Loucy (cell line): ENCODE measurements around the gene SSH3.

Experiments used
- H2AFZ ChIP-seq: fragments of 200-600 bp; sonication (generic); 2 replicates; pipeline ENCODE4 v1.6.0; 2016; ENCODE audit warnings: antibody characterized with exemption, mild to moderate bottlenecking, low read length, moderate library complexity
- H3F3A ChIP-seq: fragments of 200-600 bp; 2 replicates; pipeline ENCODE4 v1.6.0; 2016; ENCODE audit warnings: antibody characterized with exemption, low read depth, mild to moderate bottlenecking
- H3K27me3 ChIP-seq: fragments of 200-600 bp; sonication (generic); 2 replicates; pipeline ENCODE4 v1.6.1; 2014; ENCODE audit warnings: low read length, mild to moderate bottlenecking; ENCODE audit not compliant: insufficient read depth, poor library complexity, severe bottlenecking
- H3K36me3 ChIP-seq: fragments of 200-600 bp; sonication (generic); 2 replicates; pipeline ENCODE4 v1.6.1; 2016; ENCODE audit warnings: low read length; ENCODE audit not compliant: insufficient read depth
- H3K4me1 ChIP-seq: fragments of 200-600 bp; sonication (generic); 2 replicates; pipeline ENCODE4 v1.5.1; 2014; ENCODE audit warnings: low read length, mild to moderate bottlenecking; ENCODE audit not compliant: insufficient read depth, poor library complexity, severe bottlenecking
- H3K4me2 ChIP-seq: fragments of 200-600 bp; sonication (generic); 2 replicates; pipeline ENCODE4 v1.6.0; 2014; ENCODE audit warnings: antibody characterized with exemption, low read length, low read depth, mild to moderate bottlenecking; ENCODE audit not compliant: poor library complexity, severe bottlenecking
- H3K4me3 ChIP-seq: fragments of 200-600 bp; sonication (generic); 2 replicates; pipeline ENCODE4 v1.5.1; 2014; ENCODE audit warnings: low read length, mild to moderate bottlenecking, mixed read lengths; ENCODE audit not compliant: poor library complexity, severe bottlenecking
- H3K79me2 ChIP-seq: fragments of 200-600 bp; sonication (generic); 2 replicates; pipeline ENCODE4 v1.6.1; 2014; ENCODE audit warnings: low read length; ENCODE audit not compliant: insufficient read depth
- H3K9ac ChIP-seq: fragments of 200-600 bp; sonication (generic); 2 replicates; pipeline ENCODE4 v1.6.0; 2014; ENCODE audit warnings: mild to moderate bottlenecking, low read depth, low read length, moderate library complexity; ENCODE audit not compliant: poor library complexity, severe bottlenecking
- H3K9me2 ChIP-seq: fragments of 200-600 bp; sonication (generic); replicated peaks from 2 replicates; pipeline ENCODE4 v1.6.1; 2016; ENCODE audit warnings: low read depth, low read length, mixed read lengths
- H3K9me3 ChIP-seq: fragments of 200-600 bp; sonication (generic); 2 replicates; pipeline ENCODE4 v1.6.1; 2014; ENCODE audit warnings: mild to moderate bottlenecking, antibody characterized with exemption, low read length, low read depth; ENCODE audit not compliant: insufficient read depth
- H4K20me1 ChIP-seq: fragments of 200-600 bp; sonication (generic); 2 replicates; pipeline ENCODE4 v1.6.0; 2014; ENCODE audit warnings: antibody characterized with exemption, low read length, mild to moderate bottlenecking; ENCODE audit not compliant: insufficient read depth, poor library complexity, severe bottlenecking
- EZH2phosphoT487 ChIP-seq: fragments of 200-600 bp; IDR thresholded peaks from 2 replicates; pipeline ENCODE4 v1.6.1; 2018; ENCODE audit warnings: antibody characterized with exemption, mild to moderate bottlenecking, moderate library complexity, borderline replicate concordance
- TF ChIP-seq, protein P1 (sequence below): fragments of 200-600 bp; sonication (generic); conservative IDR thresholded peaks from 2 replicates; pipeline ENCODE4 v1.5.1; 2014; ENCODE audit warnings: mild to moderate bottlenecking, antibody characterized with exemption, low read length

SSH3 gene, protein sequence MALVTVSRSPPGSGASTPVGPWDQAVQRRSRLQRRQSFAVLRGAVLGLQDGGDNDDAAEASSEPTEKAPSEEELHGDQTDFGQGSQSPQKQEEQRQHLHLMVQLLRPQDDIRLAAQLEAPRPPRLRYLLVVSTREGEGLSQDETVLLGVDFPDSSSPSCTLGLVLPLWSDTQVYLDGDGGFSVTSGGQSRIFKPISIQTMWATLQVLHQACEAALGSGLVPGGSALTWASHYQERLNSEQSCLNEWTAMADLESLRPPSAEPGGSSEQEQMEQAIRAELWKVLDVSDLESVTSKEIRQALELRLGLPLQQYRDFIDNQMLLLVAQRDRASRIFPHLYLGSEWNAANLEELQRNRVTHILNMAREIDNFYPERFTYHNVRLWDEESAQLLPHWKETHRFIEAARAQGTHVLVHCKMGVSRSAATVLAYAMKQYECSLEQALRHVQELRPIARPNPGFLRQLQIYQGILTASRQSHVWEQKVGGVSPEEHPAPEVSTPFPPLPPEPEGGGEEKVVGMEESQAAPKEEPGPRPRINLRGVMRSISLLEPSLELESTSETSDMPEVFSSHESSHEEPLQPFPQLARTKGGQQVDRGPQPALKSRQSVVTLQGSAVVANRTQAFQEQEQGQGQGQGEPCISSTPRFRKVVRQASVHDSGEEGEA

DNA sequence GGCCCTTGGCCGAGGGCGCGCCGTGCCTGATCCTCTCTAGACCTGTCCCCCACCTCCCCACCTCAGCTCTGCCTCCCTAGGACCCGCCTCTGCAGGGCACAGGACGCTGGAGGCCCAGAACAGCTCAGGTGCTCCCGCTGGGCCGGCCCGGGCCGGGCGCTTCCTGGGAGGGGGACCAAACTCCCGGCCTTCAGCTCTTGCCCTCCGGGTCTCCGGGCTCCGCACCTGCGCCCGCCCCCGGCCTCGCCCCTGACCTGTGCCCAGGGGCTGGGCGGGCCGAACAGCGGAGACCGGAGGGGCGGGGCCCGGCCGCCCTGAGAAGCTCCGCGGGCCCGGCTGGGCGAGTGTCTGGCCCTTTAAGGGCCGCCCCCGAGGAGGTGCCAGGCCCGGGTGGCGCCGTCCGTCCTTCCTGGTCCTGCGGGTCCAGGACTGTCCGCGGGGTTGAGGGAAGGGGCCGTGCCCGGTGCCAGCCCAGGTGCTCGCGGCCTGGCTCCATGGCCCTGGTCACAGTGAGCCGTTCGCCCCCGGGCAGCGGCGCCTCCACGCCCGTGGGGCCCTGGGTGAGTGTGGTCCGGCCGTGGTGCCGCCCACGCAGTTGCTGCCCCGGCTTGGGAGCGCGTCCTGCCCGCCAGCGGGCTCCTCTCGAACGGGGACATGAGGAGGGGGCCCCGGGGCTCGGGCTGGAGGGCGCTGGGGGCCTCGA, at the start of gene SSH3:
SSH3 (plus strand) TSS at position 399 of the 703 bp plus-strand sequence; CDS start at position 495, 96 bp downstream.
- no peak for TF ChIP-seq EZH2phosphoT487
- TF ChIP-seq, protein P1, sequence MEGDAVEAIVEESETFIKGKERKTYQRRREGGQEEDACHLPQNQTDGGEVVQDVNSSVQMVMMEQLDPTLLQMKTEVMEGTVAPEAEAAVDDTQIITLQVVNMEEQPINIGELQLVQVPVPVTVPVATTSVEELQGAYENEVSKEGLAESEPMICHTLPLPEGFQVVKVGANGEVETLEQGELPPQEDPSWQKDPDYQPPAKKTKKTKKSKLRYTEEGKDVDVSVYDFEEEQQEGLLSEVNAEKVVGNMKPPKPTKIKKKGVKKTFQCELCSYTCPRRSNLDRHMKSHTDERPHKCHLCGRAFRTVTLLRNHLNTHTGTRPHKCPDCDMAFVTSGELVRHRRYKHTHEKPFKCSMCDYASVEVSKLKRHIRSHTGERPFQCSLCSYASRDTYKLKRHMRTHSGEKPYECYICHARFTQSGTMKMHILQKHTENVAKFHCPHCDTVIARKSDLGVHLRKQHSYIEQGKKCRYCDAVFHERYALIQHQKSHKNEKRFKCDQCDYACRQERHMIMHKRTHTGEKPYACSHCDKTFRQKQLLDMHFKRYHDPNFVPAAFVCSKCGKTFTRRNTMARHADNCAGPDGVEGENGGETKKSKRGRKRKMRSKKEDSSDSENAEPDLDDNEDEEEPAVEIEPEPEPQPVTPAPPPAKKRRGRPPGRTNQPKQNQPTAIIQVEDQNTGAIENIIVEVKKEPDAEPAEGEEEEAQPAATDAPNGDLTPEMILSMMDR = no peak
- H3K36me3 ChIP-seq = peaks cover 39% of the 10 kb centered on the region; the same call in 1 of the 2 replicates
- H3K9me2 ChIP-seq = no peaks in the 10 kb centered on the region
- H2AFZ ChIP-seq = no peak within 1 kb of the TSS
- peak within 1 kb of the TSS; percentile 69 for H3K4me3 ChIP-seq
- H3K9me3 ChIP-seq = no peaks in the 10 kb centered on the region
- no peaks in the 10 kb centered on the region for H3K27me3 ChIP-seq
- H3K4me2 ChIP-seq = peak within 1 kb of the TSS; percentile 40
- H4K20me1 ChIP-seq = no peaks in the 10 kb centered on the region
- H3K9ac ChIP-seq = peak within 1 kb of the TSS; percentile 54
- H3F3A ChIP-seq = no peaks in the 10 kb centered on the region
- no peaks in the 10 kb centered on the region for H3K79me2 ChIP-seq
- H3K4me1 ChIP-seq = no peaks in the 10 kb centered on the region

DNA sequence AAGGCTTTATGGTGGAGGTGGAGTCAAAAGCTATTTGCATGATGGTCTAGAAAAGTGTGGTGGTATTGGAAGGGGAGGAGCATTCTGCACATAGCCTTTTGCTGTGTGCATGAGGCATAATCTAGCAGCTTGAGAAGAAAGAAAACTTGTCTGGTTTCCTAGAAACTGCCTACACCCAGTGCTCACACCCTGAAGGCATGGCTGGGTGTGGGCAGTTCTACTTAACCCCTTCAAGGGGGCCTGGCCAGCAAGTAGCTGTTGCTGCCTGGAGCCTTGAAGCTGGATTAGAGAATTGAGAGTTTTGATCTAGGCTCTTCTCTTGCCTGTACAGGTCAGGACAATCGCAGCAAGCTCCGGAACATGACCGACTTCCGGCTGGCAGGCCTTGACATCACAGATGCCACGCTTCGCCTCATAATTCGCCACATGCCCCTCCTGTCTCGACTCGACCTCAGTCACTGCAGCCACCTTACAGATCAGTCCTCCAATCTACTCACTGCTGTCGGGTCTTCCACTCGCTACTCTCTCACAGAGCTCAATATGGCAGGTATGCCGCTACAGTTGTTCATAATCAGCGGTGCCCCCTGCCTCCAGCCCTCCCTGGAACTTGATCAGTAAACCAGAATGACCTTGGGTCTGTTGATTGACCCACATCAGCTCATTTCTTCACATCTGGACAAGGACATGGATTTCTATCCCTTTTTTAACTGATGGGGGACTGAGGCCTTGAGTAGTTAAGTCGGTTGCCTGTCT, 49.3 kb upstream of the SSH3 start:
- no peak overlapping the region for H3K4me2 ChIP-seq
- no peak overlapping the region for H3K4me3 ChIP-seq
- H2AFZ ChIP-seq = no peak overlapping the region
- H3K9me2 ChIP-seq = no peaks in the 10 kb centered on the region
- peaks cover 16% of the 10 kb centered on the region for H4K20me1 ChIP-seq
- H3K9me3 ChIP-seq = no peaks in the 10 kb centered on the region
- peaks cover 14% of the 10 kb centered on the region; the same call in 1 of the 2 replicates for H3F3A ChIP-seq
- H3K9ac ChIP-seq = no peak overlapping the region
- peaks cover 82% of the 10 kb centered on the region; the same call in 1 of the 2 replicates for H3K36me3 ChIP-seq
- H3K27me3 ChIP-seq = no peaks in the 10 kb centered on the region
- peaks cover 10% of the 10 kb centered on the region; the same call in 1 of the 2 replicates for H3K79me2 ChIP-seq
- H3K4me1 ChIP-seq = peaks cover 11% of the 10 kb centered on the region
- TF ChIP-seq, protein P1 = no peak
- TF ChIP-seq EZH2phosphoT487 = no peak

DNA sequence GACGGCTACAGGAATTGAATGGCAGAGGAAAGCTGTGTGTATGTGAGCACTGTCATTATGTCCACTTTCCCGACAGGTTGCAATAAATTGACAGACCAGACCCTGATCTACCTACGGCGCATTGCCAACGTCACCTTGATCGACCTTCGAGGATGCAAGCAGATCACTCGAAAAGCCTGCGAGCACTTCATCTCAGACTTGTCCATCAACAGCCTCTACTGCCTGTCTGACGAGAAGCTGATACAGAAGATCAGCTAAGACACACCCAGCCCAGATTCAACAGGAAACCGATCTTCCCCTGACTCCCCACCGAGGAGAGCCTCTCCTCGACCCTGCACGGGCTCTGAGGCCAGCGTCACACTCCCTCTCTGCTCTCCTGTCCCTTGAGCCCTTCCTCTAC, 48.5 kb upstream of the SSH3 start:
- TF ChIP-seq, protein P1 = no peak
- TF ChIP-seq EZH2phosphoT487 = no peak
- no peak overlapping the region for H3K9ac ChIP-seq
- no peaks in the 10 kb centered on the region for H3K9me2 ChIP-seq
- H3K4me1 ChIP-seq = peaks cover 11% of the 10 kb centered on the region
- H2AFZ ChIP-seq = no peak overlapping the region
- no peaks in the 10 kb centered on the region for H3K27me3 ChIP-seq
- H3K4me2 ChIP-seq = no peak overlapping the region
- H3K79me2 ChIP-seq = peaks cover 6% of the 10 kb centered on the region; the same call in 1 of the 2 replicates
- no peaks in the 10 kb centered on the region for H3K9me3 ChIP-seq
- H3K36me3 ChIP-seq = peaks cover 75% of the 10 kb centered on the region; the same call in 1 of the 2 replicates
- no peak overlapping the region for H3K4me3 ChIP-seq
- H3F3A ChIP-seq = peaks cover 14% of the 10 kb centered on the region; the same call in 1 of the 2 replicates
- peaks cover 16% of the 10 kb centered on the region for H4K20me1 ChIP-seq
